ENCODE data around the gene CYP2C9. TPM values are rescaled to one million over a fixed set of nuclear protein-coding genes. Genes with fewer than 3 reads are reported as not detected.

The CYP2C9 gene
- total and polyA plus RNA-seq, 2 of the 13 experiments (the other 11 are each of a cell fraction or from before 2014, with no cell fraction given) = not detected

DNA sequence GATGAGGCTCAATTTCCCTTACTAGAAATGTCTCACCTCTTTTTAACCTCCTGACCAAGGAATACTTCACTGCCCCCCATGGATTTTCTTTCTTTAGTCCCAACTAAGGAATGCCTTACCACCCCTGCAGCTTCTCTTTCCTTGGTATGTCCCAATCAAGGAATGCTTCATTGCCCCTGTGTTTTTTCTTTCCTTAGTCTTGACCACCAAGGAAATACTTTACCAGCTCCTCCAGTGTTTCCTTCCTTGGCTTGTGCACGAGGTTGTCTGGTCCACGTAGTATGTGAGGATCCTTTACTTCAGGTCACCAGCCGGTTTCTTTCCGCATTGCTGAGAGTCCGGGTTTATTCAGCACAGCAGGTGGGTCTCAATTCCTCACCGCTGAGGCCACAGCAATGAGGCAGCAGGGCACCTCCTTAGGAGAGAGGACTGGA, 59.3 kb downstream of the CYP2C9 start (continued):
- TF ChIP-seq, protein P1, sequence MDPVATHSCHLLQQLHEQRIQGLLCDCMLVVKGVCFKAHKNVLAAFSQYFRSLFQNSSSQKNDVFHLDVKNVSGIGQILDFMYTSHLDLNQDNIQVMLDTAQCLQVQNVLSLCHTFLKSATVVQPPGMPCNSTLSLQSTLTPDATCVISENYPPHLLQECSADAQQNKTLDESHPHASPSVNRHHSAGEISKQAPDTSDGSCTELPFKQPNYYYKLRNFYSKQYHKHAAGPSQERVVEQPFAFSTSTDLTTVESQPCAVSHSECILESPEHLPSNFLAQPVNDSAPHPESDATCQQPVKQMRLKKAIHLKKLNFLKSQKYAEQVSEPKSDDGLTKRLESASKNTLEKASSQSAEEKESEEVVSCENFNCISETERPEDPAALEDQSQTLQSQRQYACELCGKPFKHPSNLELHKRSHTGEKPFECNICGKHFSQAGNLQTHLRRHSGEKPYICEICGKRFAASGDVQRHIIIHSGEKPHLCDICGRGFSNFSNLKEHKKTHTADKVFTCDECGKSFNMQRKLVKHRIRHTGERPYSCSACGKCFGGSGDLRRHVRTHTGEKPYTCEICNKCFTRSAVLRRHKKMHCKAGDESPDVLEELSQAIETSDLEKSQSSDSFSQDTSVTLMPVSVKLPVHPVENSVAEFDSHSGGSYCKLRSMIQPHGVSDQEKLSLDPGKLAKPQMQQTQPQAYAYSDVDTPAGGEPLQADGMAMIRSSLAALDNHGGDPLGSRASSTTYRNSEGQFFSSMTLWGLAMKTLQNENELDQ (CRISPR knock-in tag; IDR thresholded peaks at IDR 0.05; ENCODE audit: borderline replicate concordance) = no peak

DNA sequence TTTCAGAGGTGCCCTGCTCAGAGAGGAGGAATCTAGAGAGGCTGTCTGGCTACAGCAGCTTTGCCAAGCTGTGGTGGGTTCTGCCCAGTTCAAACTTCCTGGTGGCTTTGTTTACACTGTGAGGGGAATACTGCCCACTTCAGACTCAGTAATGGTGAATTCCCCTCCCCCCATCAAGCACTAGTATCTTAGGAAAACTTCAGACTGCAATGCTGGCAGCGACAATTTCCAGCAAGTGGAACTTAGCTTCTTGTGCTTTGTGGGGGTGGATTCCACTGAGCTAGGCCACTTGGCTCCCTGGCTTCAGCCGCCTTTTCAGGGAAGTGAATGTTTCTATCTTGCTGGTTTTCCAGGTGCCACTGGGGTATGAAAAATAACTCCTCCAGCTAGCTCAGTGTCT, 88.0 kb downstream of the CYP2C9 start:
- Histone ChIP-seq H2AFZ (ENCODE audit: low read length) (no peak overlapping the region), H3K27me3 (ENCODE audit: control insufficient read depth in 1 of 2, insufficient read depth in 2 of 2, low read length in 2 of 2) (no peaks in the 10 kb centered on the region), H3K36me3 (replicated peaks in 1 of 2; ENCODE audit: control insufficient read depth in 1 of 2, insufficient read depth in 2 of 2, low read length in 2 of 2) (no peaks in the 10 kb centered on the region), H3K9ac (ENCODE audit: insufficient read depth, low read depth, low read length) (no peak overlapping the region), H3K4me2 (ENCODE audit: low read depth, low read length) (no peak overlapping the region), H3K79me2 (ENCODE audit: insufficient read depth, low read length) (no peaks in the 10 kb centered on the region), H3K27ac (ENCODE audit: extremely low read length, insufficient read depth, low read length) (no peak overlapping the region), H4K20me1 (ENCODE audit: insufficient read depth, low read length) (no peaks in the 10 kb centered on the region), H3K9me3 (ENCODE audit: low read length) (no peaks in the 10 kb centered on the region), H3K4me1 (ENCODE audit: insufficient read depth, low read length) (no peaks in the 10 kb centered on the region), H3K4me3 (replicated peaks in 1 of 3; ENCODE audit: insufficient read depth in 1 of 3, low read depth in 2 of 3, low read length in 3 of 3) (no peak overlapping the region)
- in situ Hi-C loops (cut with HindIII; ENCODE audit: extremely low pct_ligation_motif_present, low pct_unique_long_range_greater_than_20kb) = no loop called here
- POLR2A ChIA-PET = no interaction called here
- DNase-seq (ENCODE audit: low spot score) (no peak), FAIRE-seq (no peak), ATAC-seq (no peak)
- CTCF ChIA-PET (ENCODE audit: low intra/inter-chr PET ratio, low total read pairs) = no interaction called here
- WGBS (ENCODE audit: low lambda C conversion rate) = 88% methylated on average over 1 of the region's 2 CpGs
- TF ChIP-seq, protein P2, sequence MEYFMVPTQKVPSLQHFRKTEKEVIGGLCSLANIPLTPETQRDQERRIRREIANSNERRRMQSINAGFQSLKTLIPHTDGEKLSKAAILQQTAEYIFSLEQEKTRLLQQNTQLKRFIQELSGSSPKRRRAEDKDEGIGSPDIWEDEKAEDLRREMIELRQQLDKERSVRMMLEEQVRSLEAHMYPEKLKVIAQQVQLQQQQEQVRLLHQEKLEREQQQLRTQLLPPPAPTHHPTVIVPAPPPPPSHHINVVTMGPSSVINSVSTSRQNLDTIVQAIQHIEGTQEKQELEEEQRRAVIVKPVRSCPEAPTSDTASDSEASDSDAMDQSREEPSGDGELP (IDR thresholded peaks at IDR 0.05; ENCODE audit: borderline replicate concordance, low read depth) = no peak
- TF ChIP-seq KLF12 (CRISPR knock-in tag; IDR thresholded peaks at IDR 0.05; ENCODE audit: borderline replicate concordance) = no peak
- no peak for TF ChIP-seq SIX4 (CRISPR knock-in tag; IDR thresholded peaks at IDR 0.05)
- no peak for TF ChIP-seq ZNF878 (CRISPR knock-in tag; IDR thresholded peaks at IDR 0.05)
- no peak for TF ChIP-seq PITX1 (CRISPR knock-in tag; IDR thresholded peaks at IDR 0.05)
- TF ChIP-seq GLI4 (CRISPR knock-in tag; IDR thresholded peaks at IDR 0.05; ENCODE audit: borderline replicate concordance) = no peak
- no peak for TF ChIP-seq SMC3 (IDR thresholded peaks at IDR 0.05; ENCODE audit: low read length)
- TF ChIP-seq RFX3 (CRISPR knock-in tag; IDR thresholded peaks at IDR 0.05) = no peak
- no peak for TF ChIP-seq DPF2 (CRISPR knock-in tag; IDR thresholded peaks at IDR 0.05; ENCODE audit: borderline replicate concordance, low read depth)
- TF ChIP-seq, protein P3, sequence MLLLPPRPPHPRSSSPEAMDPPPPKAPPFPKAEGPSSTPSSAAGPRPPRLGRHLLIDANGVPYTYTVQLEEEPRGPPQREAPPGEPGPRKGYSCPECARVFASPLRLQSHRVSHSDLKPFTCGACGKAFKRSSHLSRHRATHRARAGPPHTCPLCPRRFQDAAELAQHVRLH (CRISPR knock-in tag; IDR thresholded peaks at IDR 0.05; ENCODE audit: borderline replicate concordance, low read depth) = no peak
- TF ChIP-seq DNMT3B (CRISPR knock-in tag; conservative IDR thresholded peaks at IDR 0.05) = no peak
- TF ChIP-seq MAF1 (CRISPR knock-in tag; IDR thresholded peaks at IDR 0.05; ENCODE audit: borderline replicate concordance) = no peak
- no peak for TF ChIP-seq HHEX (CRISPR knock-in tag; IDR thresholded peaks at IDR 0.05)
- TF ChIP-seq, protein P4, sequence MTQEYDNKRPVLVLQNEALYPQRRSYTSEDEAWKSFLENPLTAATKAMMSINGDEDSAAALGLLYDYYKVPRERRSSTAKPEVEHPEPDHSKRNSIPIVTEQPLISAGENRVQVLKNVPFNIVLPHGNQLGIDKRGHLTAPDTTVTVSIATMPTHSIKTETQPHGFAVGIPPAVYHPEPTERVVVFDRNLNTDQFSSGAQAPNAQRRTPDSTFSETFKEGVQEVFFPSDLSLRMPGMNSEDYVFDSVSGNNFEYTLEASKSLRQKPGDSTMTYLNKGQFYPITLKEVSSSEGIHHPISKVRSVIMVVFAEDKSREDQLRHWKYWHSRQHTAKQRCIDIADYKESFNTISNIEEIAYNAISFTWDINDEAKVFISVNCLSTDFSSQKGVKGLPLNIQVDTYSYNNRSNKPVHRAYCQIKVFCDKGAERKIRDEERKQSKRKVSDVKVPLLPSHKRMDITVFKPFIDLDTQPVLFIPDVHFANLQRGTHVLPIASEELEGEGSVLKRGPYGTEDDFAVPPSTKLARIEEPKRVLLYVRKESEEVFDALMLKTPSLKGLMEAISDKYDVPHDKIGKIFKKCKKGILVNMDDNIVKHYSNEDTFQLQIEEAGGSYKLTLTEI (CRISPR knock-in tag; conservative IDR thresholded peaks at IDR 0.05) = no peak
- intact Hi-C loops (cut with micrococcal nuclease; ENCODE audit: unreplicated experiment) = no loop called here
- no TSS peak for BruUV-seq (replicated peaks)

All from HepG2 (cell line).